Activated CD4-positive, alpha-beta T cell treated with anti-CD3 and anti-CD28 coated beads for 36 hours (primary cell): Measurements from ENCODE around the gene CD48. TPM values are rescaled to one million over a fixed set of nuclear protein-coding genes. Genes with fewer than 3 reads are reported as not detected.
"Not testable (repeated sequence)": the region's sequence is repeated elsewhere in the genome, so short reads cannot be mapped to it uniquely, and the experiment has no call there.

Experiments used
- ATAC-seq: fragments of 200-7000 bp; cut with Tn5 transposase; one replicate; pipeline ENCODE4 v1.10.0; 2021; ENCODE audit warnings: mild to moderate bottlenecking, moderate library complexity
- CTCF ChIA-PET: fragments of 350-600 bp; sonication (Branson Sonifier 250); formaldehyde crosslinking; loops from one replicate; lab custom pipeline; 2021; ENCODE audit warnings: antibody characterized with exemption; lab: Charles Lee
- POLR2A ChIA-PET: fragments of 350-600 bp; sonication (Branson Sonifier 250); formaldehyde crosslinking; loops from one replicate; lab custom pipeline; 2021; ENCODE audit warnings: antibody characterized with exemption, inconsistent platforms; lab: Charles Lee
- DNase-seq: peaks from one replicate; pipeline ENCODE4 v3.0.0-alpha.2; 2020
- H3K27ac Mint-ChIP-seq: one replicate; pipeline ENCODE4 v1.8.0; 2021; ENCODE audit warnings: mixed read lengths
- H3K27me3 Mint-ChIP-seq: one replicate; pipeline ENCODE4 v1.8.0; 2021; ENCODE audit warnings: mixed read lengths
- H3K36me3 Mint-ChIP-seq: one replicate; pipeline ENCODE4 v1.8.0; 2021; ENCODE audit warnings: low read depth, mixed read lengths
- H3K4me1 Mint-ChIP-seq: one replicate; pipeline ENCODE4 v1.8.0; 2021; ENCODE audit warnings: mixed read lengths
- H3K4me3 Mint-ChIP-seq: one replicate; pipeline ENCODE4 v1.8.0; 2021; ENCODE audit warnings: mild to moderate bottlenecking, moderate library complexity, mixed read lengths
- H3K9me3 Mint-ChIP-seq: one replicate; pipeline ENCODE4 v1.8.0; 2021; ENCODE audit warnings: low read depth, mixed read lengths
- intact Hi-C, 2 experiments: fragments of 100-400 bp; cut with DNase I in 1 of 2; cut with micrococcal nuclease in 1 of 2; formaldehyde crosslinking; loops; one replicate each; pipeline versions ENCODE4 v1.14.2 to v1.15.1; 2022 to 2024; cut with DNase I, micrococcal nuclease
- total RNA-seq, 2 experiments: library from RNA; stranded (reverse); gene quantifications; one replicate each; pipeline ENCODE4 v1.2.3, GENCODE V29; 2021

Gene CD48
- total RNA-seq, 2 experiments from 2014 or later: 180 to 217 TPM

DNA sequence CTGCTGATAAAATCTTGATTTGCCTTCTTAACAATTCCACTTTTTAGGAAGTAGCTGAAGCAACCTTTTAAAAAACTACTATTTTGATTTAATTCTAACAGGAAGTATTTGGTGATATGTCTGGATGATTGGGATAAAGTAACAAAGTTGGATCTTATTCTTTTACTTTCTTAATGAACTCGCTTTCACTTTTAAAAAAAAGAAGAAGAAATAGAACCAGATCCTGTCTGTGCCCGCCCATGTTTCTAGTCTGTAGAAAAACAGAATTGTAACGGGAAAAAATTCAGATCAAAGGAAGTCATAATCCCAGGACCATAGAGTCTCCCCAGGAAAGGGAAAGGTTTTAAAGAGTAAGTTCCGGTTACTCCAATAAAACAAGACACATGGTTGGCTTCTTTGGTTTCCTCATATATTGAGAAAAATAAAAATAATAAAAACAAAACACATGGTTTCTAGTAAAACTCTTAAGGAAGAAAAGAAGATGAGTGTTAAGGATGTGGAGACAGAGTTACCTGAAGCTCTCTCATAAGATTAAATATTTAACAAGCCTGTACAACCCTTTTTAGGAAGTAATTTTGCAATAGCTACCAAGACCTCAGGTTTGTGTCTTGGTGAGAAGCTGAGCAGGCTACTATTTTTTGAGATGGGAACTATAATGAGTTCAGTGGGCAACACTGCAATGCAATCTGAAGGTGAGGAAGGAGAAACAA lies 4.9 kb downstream of the CD48 start:
- peaks cover 49% of the 10 kb centered on the region for H3K36me3 Mint-ChIP-seq
- no peaks in the 10 kb centered on the region for H3K9me3 Mint-ChIP-seq
- H3K4me3 Mint-ChIP-seq: no peak overlapping the region
- H3K4me1 Mint-ChIP-seq: peaks cover 49% of the 10 kb centered on the region
- ChIA-PET POLR2A (interaction anchor here (1.4 kb wide), 1 partner anchor 67 kb away, joined by 4 read pairs; no protein-coding TSS in a partner anchor), CTCF (interaction anchor here (0.6 to 4.3 kb wide), 21 partner anchors 8 to 365 kb away, joined by 3 to 59 read pairs (median 4); no protein-coding TSS in a partner anchor)
- intact Hi-C loops: no loop called here
- no peak overlapping the region for H3K27ac Mint-ChIP-seq
- DNase-seq: no peak
- no peak for ATAC-seq
- no peaks in the 10 kb centered on the region for H3K27me3 Mint-ChIP-seq

DNA sequence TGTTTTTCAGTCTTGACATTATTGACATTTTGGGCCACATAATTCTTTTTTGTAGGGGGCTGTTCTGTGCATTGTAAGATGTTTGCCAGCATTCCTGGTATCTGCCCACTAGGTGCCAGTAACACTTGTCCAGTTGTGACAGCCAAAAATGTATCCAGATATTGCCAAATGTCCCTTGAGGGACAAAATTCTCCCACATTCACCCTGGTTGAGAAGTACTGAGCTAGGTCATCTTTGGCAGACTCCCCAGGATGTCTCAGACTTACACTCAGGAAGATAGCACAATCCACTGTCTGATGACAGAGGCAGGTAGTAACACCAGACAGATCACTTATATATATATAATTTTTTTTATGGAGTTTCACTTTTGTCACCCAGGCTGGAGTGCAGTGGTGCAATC lies 5.9 kb downstream of the CD48 start:
- peak; percentile 36 for ATAC-seq
- no peaks in the 10 kb centered on the region for H3K27me3 Mint-ChIP-seq
- H3K36me3 Mint-ChIP-seq: peaks cover 51% of the 10 kb centered on the region
- H3K4me3 Mint-ChIP-seq: no peak overlapping the region
- ChIA-PET CTCF (interaction anchor here (0.5 to 4.3 kb wide), 6 partner anchors 9 to 268 kb away, joined by 3 to 59 read pairs (median 4); no protein-coding TSS in a partner anchor), POLR2A (no interaction called here)
- intact Hi-C loops: no loop called here
- H3K9me3 Mint-ChIP-seq: no peaks in the 10 kb centered on the region
- H3K27ac Mint-ChIP-seq: no peak overlapping the region
- H3K4me1 Mint-ChIP-seq: peaks cover 56% of the 10 kb centered on the region
- DNase-seq: no peak

DNA sequence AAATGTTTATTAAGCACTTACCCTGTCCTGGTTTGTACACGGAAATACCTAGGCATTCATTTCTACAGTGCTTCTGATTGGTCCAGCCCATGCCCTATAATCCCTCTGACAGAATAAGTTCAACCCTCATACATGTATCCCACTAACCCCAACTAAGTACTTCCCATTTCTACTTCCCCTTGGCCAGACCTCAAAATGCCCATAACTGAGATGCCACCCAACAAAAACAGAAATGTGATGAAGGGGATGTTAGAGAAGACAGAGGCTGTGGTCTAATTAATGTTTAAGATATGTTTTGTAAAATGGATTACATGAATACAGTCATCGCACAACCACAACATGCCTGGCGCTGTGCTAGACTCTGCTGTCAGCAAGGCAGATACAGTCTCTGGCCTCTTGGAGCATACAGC lies 6.4 kb downstream of the CD48 start:
- H3K4me3 Mint-ChIP-seq, H3K27me3 Mint-ChIP-seq, H3K27ac Mint-ChIP-seq, H3K9me3 Mint-ChIP-seq, intact Hi-C loops, POLR2A ChIA-PET: not testable (repeated sequence)
- Mint-ChIP-seq H3K36me3 (peaks cover 57% of the 10 kb centered on the region), H3K4me1 (peaks cover 61% of the 10 kb centered on the region)
- peak; percentile 27 for ATAC-seq
- CTCF ChIA-PET: interaction anchor here (0.5 to 4.1 kb wide), 6 partner anchors 10 to 101 kb away, joined by 3 to 18 read pairs (median 3); no protein-coding TSS in a partner anchor
- peak; percentile 54 for DNase-seq

DNA sequence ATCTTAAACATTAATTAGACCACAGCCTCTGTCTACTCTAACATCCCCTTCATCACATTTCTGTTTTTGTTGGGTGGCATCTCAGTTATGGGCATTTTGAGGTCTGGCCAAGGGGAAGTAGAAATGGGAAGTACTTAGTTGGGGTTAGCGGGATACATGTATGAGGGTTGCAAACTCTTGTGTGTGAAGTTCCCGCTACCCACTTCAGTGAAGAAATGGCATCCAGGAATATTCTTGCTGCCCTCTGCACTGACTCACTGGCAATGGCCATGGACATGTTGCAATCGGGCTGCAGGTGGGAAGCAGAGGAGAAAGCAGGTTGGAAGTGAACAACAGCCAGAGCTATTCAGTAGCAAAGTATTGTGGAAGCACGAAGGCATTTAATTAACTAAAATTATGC lies 7.4 kb downstream of the CD48 start:
- DNase-seq (no peak), ATAC-seq (no peak)
- intact Hi-C loops: no loop called here
- H3K27me3 Mint-ChIP-seq: no peaks in the 10 kb centered on the region
- POLR2A ChIA-PET: no interaction called here
- no peaks in the 10 kb centered on the region for H3K9me3 Mint-ChIP-seq
- H3K36me3 Mint-ChIP-seq: peaks cover 61% of the 10 kb centered on the region
- no peak overlapping the region for H3K4me3 Mint-ChIP-seq
- CTCF ChIA-PET: interaction anchor here (0.5 to 4.1 kb wide), 7 partner anchors 19 to 64 kb away, joined by 3 to 18 read pairs (median 4); no protein-coding TSS in a partner anchor
- H3K4me1 Mint-ChIP-seq: peaks cover 68% of the 10 kb centered on the region
- H3K27ac Mint-ChIP-seq: peak overlapping the region; percentile 70

DNA sequence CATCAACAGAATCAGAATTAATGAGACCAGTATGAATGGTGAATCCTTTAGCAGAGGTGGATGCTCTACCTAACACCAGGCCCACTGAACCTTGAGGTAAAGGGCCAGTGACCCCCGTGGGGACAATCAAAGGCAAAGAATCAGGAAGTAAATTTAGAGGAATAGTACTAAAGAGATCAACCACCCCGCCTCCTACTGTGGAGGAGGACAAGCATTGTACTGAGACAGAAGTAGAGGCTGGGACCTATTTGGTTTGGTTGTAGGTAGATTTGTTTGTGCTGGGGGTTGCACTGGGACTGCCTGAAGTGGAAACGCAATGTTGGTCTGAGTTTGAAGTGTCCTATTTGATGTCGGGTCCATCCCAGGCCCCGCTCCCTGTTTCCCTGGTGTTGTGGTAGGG lies 9.5 kb downstream of the CD48 start:
- peak overlapping the region; percentile 78 for H3K27ac Mint-ChIP-seq
- no peaks in the 10 kb centered on the region for H3K27me3 Mint-ChIP-seq
- peaks cover 78% of the 10 kb centered on the region for H3K36me3 Mint-ChIP-seq
- H3K9me3 Mint-ChIP-seq: no peaks in the 10 kb centered on the region
- no peak overlapping the region for H3K4me3 Mint-ChIP-seq
- ATAC-seq (no peak), DNase-seq (no peak)
- CTCF ChIA-PET: interaction anchor here (0.8 to 4.1 kb wide), 8 partner anchors 10 to 75 kb away, joined by 3 to 18 read pairs (median 7); no protein-coding TSS in a partner anchor
- intact Hi-C loops: no loop called here
- POLR2A ChIA-PET: no interaction called here
- peaks cover 90% of the 10 kb centered on the region for H3K4me1 Mint-ChIP-seq

DNA sequence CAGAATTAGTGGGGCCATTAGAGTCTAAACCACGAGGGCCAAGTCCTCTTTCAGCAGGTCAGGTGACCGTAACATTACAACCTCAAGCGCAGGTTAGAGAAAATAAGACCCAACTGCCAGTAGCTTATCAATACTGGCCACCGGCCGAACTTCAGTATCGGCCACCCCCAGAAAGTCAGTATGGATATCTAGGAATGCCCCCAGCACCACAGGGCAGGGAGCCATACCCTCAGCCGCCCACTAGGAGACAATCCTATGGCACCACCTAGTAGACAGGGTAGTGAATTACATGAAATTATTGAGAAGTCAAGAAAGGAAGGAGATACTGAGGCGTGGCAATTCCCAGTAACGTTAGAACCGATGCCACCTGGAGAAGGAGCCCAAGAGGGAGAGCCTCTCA lies 19.2 kb downstream of the CD48 start:
- H3K9me3 Mint-ChIP-seq, H3K4me3 Mint-ChIP-seq, ATAC-seq, intact Hi-C loops, POLR2A ChIA-PET, H3K27me3 Mint-ChIP-seq, DNase-seq: not testable (repeated sequence)
- Mint-ChIP-seq H3K4me1 (peaks cover 84% of the 10 kb centered on the region), H3K36me3 (peaks cover 56% of the 10 kb centered on the region), H3K27ac (peak overlapping the region; percentile 40)
- CTCF ChIA-PET: interaction anchor here (0.7 to 1.2 kb wide), 6 partner anchors 10 to 76 kb away, joined by 3 to 4 read pairs (median 3); no protein-coding TSS in a partner anchor

DNA sequence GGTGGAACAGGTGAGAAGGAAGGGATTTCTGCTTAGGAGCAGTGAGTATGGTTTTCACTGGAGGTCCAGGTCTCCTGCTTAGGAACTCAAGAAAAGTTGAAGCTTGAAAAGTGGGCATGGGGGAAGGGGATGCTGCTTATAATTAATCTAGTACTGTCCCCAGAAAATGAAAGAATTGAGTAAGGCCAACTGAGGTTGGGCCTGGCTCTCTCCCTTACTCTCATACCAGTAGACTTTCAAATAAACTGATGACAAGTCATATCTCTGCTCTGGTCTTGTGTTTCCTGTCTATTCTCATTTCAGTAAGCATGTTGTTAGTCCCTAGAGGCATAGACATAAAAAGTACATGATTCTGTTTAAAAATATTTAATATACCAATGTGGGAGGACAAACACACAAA lies 26.4 kb downstream of the CD48 start:
- ChIA-PET CTCF (interaction anchor here (0.9 to 8.5 kb wide), 11 partner anchors 12 to 267 kb away, joined by 3 to 103 read pairs (median 4); partner anchors contain the start of gene ITLN1), POLR2A (no interaction called here)
- peak overlapping the region; percentile 94 for H3K27ac Mint-ChIP-seq
- peaks cover 10% of the 10 kb centered on the region for H3K9me3 Mint-ChIP-seq
- H3K27me3 Mint-ChIP-seq: no peaks in the 10 kb centered on the region
- intact Hi-C loops: no loop called here
- ATAC-seq (peak; percentile 55), DNase-seq (no peak)
- no peak overlapping the region for H3K4me3 Mint-ChIP-seq
- peaks cover 83% of the 10 kb centered on the region for H3K4me1 Mint-ChIP-seq
- H3K36me3 Mint-ChIP-seq: peaks cover 91% of the 10 kb centered on the region

DNA sequence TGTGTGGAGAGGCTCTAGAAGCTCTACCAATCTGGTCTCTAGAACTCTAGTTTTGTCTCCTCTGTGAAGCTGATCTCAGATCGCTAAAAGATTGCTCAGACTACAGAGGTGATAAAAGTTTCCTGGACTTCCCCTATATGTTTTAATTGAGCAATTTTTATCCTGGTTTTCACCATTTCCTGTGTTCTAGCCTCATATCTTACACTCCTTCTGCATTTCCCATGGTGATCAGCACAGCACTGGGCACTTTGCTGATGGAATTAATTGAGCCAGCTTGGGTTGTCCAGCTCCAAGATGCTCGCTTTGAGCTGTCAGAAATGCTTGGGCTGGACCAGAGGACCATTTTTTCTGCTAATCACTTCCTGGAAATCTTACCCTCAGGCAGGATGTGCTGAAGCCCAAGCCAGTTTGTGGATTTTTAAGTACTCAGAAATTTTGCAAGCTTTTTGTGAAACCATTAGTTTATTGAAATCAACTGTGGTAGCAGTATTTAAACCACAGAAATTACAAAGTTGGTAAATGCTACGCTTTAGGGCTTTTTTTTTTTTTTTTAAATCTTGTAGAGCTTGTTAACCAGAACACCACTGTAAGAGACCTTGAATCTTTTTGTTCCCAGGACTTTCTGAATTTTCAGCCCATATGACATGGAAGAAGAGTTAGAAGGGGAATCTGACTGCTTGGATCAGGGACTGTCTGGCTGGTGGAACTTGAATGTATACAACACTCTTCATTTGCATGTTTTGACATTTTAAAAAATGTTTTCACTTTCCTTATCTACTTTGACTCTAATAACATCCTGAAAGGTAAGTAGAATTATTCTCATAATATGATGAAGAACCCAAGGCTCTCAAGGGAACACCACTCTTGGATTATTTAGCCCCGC lies 28.4 kb downstream of the CD48 start:
- ATAC-seq (peak; percentile 58), DNase-seq (peak; percentile 26)
- H3K4me1 Mint-ChIP-seq: peaks cover 76% of the 10 kb centered on the region
- H3K9me3 Mint-ChIP-seq: peaks cover 10% of the 10 kb centered on the region
- peaks cover 89% of the 10 kb centered on the region for H3K36me3 Mint-ChIP-seq
- ChIA-PET POLR2A (interaction anchor here (0.6 to 1.4 kb wide), 5 partner anchors 9 to 85 kb away, joined by 3 to 8 read pairs (median 3); partner anchors contain the start of gene CD48), CTCF (interaction anchor here (0.7 to 8.5 kb wide), 25 partner anchors 9 to 314 kb away, joined by 3 to 103 read pairs (median 7); partner anchors contain the start of genes ITLN2, LY9 and SLAMF1)
- H3K27me3 Mint-ChIP-seq: no peaks in the 10 kb centered on the region
- peak overlapping the region; percentile 54 for H3K4me3 Mint-ChIP-seq
- intact Hi-C loops: loop anchor here (1.0 to 2.0 kb wide), 3 partner anchors 25 to 268 kb away; no protein-coding TSS in a partner anchor
- peak overlapping the region; percentile 94 for H3K27ac Mint-ChIP-seq

DNA sequence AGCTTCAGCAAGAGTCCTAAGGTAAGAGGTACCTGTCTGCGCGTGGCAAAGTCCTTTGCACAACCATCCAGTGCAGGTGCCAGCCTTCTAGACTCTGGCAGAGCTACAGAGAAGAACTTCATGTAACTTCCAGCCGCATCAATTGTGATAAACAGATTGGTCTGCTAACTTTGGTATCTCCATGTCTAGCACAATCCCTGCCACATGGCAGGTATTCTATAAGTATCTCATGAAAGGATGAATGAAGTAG lies 29.8 kb downstream of the CD48 start:
- Mint-ChIP-seq H3K9me3 (peaks cover 7% of the 10 kb centered on the region), H3K27ac (peak overlapping the region; percentile 94), H3K4me3 (no peak overlapping the region), H3K36me3 (peaks cover 89% of the 10 kb centered on the region), H3K4me1 (peaks cover 80% of the 10 kb centered on the region), H3K27me3 (no peaks in the 10 kb centered on the region)
- intact Hi-C loops: loop anchor here (1.0 to 2.0 kb wide), 9 partner anchors 30 to 308 kb away; no protein-coding TSS in a partner anchor
- DNase-seq (no peak), ATAC-seq (peak; percentile 1)
- POLR2A ChIA-PET: interaction anchor here (0.6 kb wide), 1 partner anchor 97 kb away, joined by 3 read pairs; no protein-coding TSS in a partner anchor
- CTCF ChIA-PET: interaction anchor here (0.8 to 8.5 kb wide), 33 partner anchors 8 to 307 kb away, joined by 3 to 103 read pairs (median 8); partner anchors contain the start of genes CD48, ITLN1, ITLN2 and LY9

DNA sequence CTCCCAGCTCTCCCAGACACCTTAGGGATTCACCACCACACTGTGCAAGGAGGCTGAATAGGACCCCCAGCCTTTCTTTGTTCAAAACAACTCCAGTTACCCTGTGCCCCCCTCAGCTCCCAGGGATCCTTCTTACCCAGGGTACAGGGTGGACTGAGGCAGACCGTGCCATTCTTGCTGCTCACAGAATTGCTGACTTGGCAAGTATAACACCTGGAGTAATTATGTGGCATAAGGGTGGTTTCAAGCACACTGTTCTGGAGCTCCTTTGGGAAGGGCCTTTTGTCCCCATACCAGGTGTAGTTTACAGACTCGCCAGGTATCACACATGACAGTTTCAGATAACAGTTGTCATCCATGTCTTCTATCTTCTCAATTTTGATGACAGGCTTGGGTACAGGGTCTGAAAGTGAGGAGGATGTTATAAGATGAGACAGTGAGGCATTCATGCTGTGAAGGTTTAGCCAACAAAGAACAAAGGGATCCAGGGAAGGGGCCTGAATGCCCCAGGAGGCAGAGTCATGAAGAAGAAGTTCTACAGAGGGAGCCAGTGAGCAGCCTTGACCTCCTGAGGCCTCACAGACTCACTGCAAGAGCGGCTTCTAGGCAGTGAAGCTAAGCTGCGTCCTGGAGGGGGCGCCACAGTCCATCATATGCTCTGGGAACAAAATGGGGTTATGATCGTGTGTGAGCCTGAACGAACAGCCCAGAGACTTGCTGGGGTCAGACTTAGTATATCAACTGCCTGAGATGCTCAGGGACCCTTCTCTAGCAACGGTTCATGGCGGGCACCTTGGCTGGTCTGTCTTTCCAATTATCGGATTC lies 30.3 kb downstream of the CD48 start:
- peak; percentile 76 for ATAC-seq
- H3K9me3 Mint-ChIP-seq: peaks cover 3% of the 10 kb centered on the region
- ChIA-PET POLR2A (interaction anchor here (0.6 kb wide), 1 partner anchor 96 kb away, joined by 3 read pairs; no protein-coding TSS in a partner anchor), CTCF (interaction anchor here (0.5 to 8.5 kb wide), 46 partner anchors 8 to 307 kb away, joined by 3 to 103 read pairs (median 6); partner anchors contain the start of genes CD48, ITLN1, ITLN2 and LY9)
- peaks cover 78% of the 10 kb centered on the region for H3K4me1 Mint-ChIP-seq
- intact Hi-C loops: loop anchor here (1.0 to 2.0 kb wide), 8 partner anchors 31 to 309 kb away; no protein-coding TSS in a partner anchor
- H3K27ac Mint-ChIP-seq: peak overlapping the region; percentile 94
- H3K27me3 Mint-ChIP-seq: no peaks in the 10 kb centered on the region
- no peak overlapping the region for H3K4me3 Mint-ChIP-seq
- peaks cover 85% of the 10 kb centered on the region for H3K36me3 Mint-ChIP-seq
- peak; percentile 96 for DNase-seq
